Stimulated activated naive CD8-positive, alpha-beta T cell treated with anti-CD3 and anti-CD28 coated beads, Interleukin-15, amount 100 ng/mL, for 72 hours (primary cell): ENCODE measurements around the gene FBLN2.

Source experiments
- ATAC-seq: fragments of 150-1000 bp; cut with Tn5 transposase; 2 replicates; pipeline ENCODE4 v1.10.0; 2021; ENCODE audit warnings: mild to moderate bottlenecking, moderate library complexity
- DNase-seq, 2 donors: peaks; one replicate each; pipeline ENCODE4 v3.0.0; 2021 to 2022
- H3K27ac Mint-ChIP-seq, 2 donors: one replicate each; pipeline ENCODE4 v1.8.0; 2022; ENCODE audit warnings: mild to moderate bottlenecking in 2 of 2, mixed read lengths in 2 of 2, moderate library complexity in 2 of 2
- H3K27me3 Mint-ChIP-seq: one replicate; pipeline ENCODE4 v1.8.0; 2022; ENCODE audit warnings: mixed read lengths
- H3K4me1 Mint-ChIP-seq: one replicate; pipeline ENCODE4 v1.8.0; 2022; ENCODE audit warnings: mild to moderate bottlenecking, mixed read lengths
- H3K4me3 Mint-ChIP-seq, 2 donors: one replicate each; pipeline ENCODE4 v1.8.0; 2022; ENCODE audit warnings: mild to moderate bottlenecking in 2 of 2, mixed read lengths in 2 of 2, moderate library complexity in 1 of 2
- H3K9me3 Mint-ChIP-seq, 2 donors: one replicate each; pipeline ENCODE4 v1.8.0; 2022; ENCODE audit warnings: mixed read lengths in 2 of 2

FBLN2 gene

DNA sequence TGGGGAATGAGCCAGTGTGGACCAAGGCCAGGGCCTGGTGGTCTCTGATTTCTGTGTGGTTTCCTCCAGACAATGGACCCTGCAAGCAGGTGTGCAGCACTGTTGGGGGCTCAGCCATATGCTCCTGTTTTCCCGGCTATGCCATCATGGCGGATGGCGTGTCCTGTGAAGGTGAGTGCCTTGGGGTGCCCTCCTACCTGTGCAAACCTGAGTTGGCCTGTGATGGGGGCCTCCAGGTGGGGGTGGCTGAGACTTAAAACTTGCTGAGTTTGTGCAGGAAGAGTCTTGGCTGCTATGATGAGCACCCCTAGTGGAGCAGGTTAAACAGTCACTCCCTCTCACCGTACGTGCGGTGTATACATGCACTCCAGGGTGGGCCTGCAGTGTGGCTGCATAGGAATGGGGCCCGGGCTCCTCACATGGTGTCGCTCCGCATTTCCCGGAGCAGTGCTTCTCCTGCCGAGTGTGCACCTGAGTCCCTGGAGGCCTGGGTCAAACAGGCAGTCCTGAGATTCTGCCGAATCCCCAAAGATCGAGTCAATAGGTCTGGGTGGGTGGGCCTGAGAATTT, 70.8 kb downstream of the FBLN2 start:
- Mint-ChIP-seq H3K4me3 (no peak overlapping the region), H3K27ac (no peak overlapping the region), H3K9me3 (peaks cover under 1 to 3% of the 10 kb centered on the region in 2 donors), H3K4me1 (peaks cover 8% of the 10 kb centered on the region), H3K27me3 (no peaks in the 10 kb centered on the region)
- DNase-seq (no peak), ATAC-seq (no peak)

DNA sequence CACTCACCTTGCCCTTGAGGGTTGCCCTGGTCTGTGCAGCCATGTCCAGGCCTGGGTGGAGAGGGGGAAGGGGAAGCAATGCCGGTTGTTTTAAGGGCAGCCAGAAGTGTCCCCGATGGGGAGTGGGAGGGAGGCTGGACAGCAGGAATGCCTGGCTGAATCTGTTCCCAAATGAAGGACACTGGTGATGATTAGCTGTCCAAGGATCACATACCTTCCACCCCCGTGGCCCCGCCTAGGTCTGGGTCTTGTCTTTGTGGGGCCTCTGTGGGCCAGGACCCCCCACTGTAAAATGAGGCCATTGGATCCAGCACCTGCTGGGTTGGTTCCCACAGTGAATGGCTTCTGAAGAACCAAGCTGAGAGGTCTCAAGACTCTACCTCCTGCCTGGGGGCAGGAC, 71.4 kb downstream of the FBLN2 start:
- no peaks in the 10 kb centered on the region for H3K9me3 Mint-ChIP-seq
- H3K27me3 Mint-ChIP-seq: no peaks in the 10 kb centered on the region

DNA sequence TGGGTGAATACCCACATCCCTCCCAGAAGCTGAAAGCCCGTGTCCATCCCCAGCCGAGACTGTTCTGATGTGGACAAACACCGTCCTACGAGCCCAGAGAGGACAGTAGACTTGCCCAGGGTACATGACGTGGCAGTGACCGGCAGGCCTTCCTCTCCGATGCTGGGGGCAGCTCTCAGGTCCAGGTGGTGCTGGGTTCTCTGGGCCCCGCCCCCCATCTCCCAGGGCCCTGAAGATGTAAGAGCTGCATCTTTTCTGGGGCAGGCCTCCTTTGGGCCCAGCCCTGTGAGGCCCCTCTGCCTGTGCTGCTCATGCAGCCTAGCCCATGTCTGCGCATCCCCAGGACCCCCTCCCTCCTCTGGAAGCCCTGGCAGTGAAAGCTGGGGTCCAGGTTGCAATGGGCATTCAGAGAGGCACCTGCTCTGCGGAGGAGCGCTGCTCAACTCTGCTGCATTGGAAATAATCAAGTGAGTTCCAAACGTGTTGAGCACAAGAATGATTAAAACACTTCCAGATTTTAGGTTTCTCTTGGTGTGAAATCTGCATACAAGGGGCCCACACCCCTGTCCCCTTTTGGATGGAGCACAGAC, 71.9 kb downstream of the FBLN2 start:
- Mint-ChIP-seq H3K27ac (peak overlapping the region in 1 of 2 donors; percentile 12), H3K4me1 (peaks cover 8% of the 10 kb centered on the region), H3K9me3 (no peaks in the 10 kb centered on the region), H3K4me3 (peak overlapping the region in 1 of 2 donors; percentile 87), H3K27me3 (no peaks in the 10 kb centered on the region)
- no peak for DNase-seq
- no peak for ATAC-seq

More for the DNA sequence above, 71.4 kb downstream of the FBLN2 start:
- Mint-ChIP-seq H3K4me3 (no peak overlapping the region), H3K27ac (peak overlapping the region; percentile 12 to 23), H3K4me1 (peaks cover 8% of the 10 kb centered on the region)
- ATAC-seq (no peak), DNase-seq (no peak)

DNA sequence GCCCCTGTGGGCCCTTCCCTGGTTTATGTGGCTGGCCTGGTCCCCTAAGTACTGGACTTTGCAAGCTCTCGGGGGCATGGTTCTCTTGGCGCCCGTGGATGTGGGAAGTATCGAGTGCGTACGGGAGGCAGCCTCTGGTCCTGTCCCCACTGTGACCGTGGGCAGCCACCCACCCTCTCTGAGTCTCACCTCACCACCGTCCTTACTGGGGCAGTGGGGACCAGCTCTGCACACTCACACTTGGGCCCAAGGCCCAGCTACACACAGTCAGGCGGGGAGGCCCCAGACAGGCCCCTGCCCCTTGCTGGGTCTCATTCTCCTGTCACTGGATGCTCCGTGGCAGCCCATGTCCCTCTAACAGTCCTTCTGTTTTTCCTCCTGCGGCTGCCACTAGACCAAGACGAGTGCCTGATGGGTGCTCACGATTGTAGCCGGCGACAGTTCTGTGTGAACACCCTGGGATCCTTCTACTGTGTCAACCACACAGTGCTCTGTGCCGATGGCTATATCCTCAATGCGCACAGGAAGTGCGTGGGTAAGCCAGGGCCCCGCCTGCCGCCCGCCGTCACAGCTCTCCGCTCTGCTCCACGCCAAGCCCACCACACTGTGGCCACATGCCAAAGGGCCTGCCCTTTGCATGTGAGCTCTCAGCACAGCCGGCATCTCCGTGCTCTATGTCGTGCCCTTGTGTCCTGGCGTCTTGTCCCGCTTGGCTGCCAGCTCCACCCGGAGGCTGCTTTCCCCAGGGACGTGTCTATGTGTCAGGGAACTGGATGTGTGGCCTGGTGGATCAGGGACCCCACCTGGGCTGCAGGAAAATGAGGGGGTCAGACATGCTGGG, 72.7 kb downstream of the FBLN2 start:
- H3K4me1 Mint-ChIP-seq: peaks cover 8% of the 10 kb centered on the region
- no peaks in the 10 kb centered on the region for H3K27me3 Mint-ChIP-seq
- H3K27ac Mint-ChIP-seq: peak overlapping the region; percentile 45 to 95
- H3K9me3 Mint-ChIP-seq: no peaks in the 10 kb centered on the region
- H3K4me3 Mint-ChIP-seq: peak overlapping the region; percentile 82 to 87
- ATAC-seq (peak; percentile 97), DNase-seq (peak; percentile 31 to 71)

DNA sequence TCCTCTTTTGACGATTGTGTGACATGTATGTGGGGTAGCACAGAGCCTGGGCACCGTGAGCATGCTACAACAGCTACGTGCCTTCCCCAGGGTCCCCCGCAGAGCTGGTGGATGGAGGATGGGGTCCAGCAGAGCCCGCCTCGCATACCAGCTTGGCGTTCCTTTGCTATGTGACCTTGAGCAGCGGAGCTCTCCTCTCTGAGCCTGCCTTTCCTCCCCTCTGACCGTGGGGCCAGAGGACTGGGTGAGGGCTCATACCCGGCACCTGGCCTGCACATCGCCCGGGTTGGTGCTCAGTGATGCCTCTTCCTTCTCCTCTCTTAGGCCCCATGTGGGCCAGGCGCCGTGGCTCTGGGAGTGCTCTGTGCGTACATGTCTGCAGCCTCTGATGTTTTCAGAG, 73.4 kb downstream of the FBLN2 start:
- Mint-ChIP-seq H3K27me3 (no peaks in the 10 kb centered on the region), H3K4me1 (peaks cover 8% of the 10 kb centered on the region), H3K27ac (peak overlapping the region in 1 of 2 donors; percentile 43), H3K4me3 (peak overlapping the region; percentile 82 to 87), H3K9me3 (no peaks in the 10 kb centered on the region)
- ATAC-seq (no peak), DNase-seq (no peak)

DNA sequence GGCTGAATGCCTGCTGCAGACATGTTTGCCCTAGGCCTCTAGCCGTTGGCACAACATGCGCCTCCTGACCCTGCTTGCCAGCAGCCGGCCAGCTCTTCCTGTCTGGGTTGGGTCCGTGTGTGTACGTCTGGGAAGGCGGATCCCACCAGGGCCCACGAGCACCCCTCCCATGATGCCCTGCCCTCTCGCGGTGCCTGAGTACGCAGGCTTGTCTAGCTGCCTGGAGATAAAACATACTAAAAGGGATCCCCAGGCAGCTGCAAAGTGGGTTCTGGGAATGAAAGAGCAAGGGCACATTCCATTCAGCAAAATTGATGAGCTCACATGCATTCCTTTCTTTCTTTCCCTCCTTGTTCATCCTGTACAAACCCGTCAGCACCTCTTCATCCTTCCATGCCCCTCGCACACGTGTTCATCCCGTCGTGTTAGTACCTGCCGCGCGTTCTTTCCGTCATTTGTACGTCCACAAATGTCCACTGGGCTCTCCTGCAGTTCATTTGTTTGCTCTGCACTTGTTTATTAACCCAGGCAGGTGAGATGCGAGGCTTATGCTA, 74.3 kb downstream of the FBLN2 start:
- H3K27ac Mint-ChIP-seq: no peak overlapping the region
- H3K4me1 Mint-ChIP-seq: peaks cover 8% of the 10 kb centered on the region
- no peak overlapping the region for H3K4me3 Mint-ChIP-seq
- no peak for ATAC-seq
- DNase-seq: no peak
- no peaks in the 10 kb centered on the region for H3K9me3 Mint-ChIP-seq
- no peaks in the 10 kb centered on the region for H3K27me3 Mint-ChIP-seq

DNA sequence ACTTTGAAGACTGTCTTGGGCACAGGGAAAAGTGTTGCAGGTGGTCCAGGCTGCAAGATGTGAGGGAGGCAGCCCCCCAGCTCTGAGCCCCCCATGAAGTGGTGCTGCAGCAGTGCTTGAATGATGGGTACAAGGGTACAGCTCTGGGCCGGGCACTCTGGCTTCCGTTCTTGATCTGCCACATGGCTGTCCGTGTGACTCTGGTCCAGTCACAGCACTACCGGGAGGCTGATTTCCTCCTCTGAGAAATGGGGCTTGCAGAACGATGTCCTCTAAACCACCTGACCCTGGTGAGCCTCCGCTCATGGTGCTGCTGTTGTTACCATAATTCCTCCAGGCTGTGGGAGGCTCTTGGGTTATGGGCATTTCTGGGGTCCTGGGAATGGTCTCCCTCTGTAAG, 75.1 kb downstream of the FBLN2 start:
- Mint-ChIP-seq H3K9me3 (no peaks in the 10 kb centered on the region), H3K4me1 (peaks cover 8% of the 10 kb centered on the region), H3K27ac (no peak overlapping the region), H3K27me3 (no peaks in the 10 kb centered on the region), H3K4me3 (no peak overlapping the region)
- ATAC-seq: no peak
- no peak for DNase-seq

DNA sequence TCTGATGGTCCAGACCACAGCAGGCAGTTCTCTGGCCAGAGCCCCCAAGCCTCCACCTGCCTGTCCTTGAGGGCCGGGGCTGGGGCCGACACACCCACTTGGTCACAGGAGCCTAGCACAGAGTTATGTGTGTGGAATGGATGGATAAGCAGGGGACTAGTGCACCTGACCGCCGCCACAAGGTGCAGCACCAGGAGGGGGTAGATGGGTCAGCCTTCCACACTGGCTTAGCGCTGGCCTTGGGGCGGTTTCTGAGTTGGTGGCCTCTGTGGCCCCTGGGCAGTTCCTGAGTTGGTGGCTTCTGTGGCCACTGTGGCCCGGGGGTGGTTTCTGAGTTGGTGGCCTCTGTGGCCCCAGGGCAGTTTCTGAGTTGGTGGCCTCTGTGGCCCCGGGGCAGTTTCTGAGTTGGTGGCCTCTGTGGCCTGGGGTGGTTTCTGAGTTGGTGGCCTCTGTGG, 75.8 kb downstream of the FBLN2 start:
- ATAC-seq (no peak), DNase-seq (no peak)
- Mint-ChIP-seq H3K4me1 (peaks cover 8% of the 10 kb centered on the region), H3K27ac (no peak overlapping the region), H3K27me3 (no peaks in the 10 kb centered on the region), H3K9me3 (no peaks in the 10 kb centered on the region), H3K4me3 (no peak overlapping the region)

DNA sequence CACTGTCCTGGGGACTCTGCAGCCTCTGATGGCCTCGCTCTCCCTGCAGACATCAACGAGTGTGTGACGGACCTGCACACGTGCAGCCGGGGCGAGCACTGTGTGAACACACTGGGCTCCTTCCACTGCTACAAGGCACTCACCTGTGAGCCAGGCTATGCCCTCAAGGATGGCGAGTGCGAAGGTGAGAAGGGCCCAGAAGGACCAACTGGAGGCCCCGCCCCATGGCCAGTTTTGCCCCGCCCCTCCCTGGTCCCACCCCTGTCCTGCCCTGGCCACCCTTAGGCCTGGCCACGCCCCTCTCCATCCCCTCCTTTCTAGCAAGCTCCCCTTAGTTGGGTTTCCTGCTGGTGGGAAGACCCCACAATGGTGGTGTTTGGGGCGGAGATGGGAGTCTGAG, 77.5 kb downstream of the FBLN2 start:
- DNase-seq (no peak), ATAC-seq (no peak)
- Mint-ChIP-seq H3K9me3 (no peaks in the 10 kb centered on the region), H3K27me3 (no peaks in the 10 kb centered on the region), H3K27ac (no peak overlapping the region), H3K4me1 (peaks cover 7% of the 10 kb centered on the region), H3K4me3 (no peak overlapping the region)

DNA sequence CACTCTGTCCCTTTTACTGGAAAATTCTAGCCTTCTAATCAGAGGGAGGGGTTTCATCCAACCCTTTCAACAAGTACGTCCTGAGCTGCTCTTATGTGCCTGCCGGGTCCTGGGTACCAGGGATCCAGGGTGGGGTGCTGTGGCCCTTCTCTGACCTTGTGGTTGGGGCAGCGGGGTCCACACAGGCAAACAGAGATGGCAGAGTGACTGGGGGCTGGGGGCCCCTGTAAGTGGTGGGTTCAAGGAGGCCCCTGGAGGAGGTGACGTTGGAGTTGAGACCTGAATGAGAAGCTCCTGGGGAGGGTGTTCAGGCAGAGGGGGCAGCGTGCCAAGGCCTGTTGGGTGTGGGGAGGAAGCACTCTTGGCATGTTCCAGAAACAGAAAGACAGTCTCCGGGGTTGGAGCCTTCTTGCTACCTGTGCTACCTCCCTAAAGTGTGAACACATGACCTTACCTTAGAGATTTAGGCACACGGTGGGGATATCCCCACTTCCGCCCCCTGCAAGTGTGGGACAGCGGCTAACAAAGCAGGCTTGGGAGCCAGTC, 78.1 kb downstream of the FBLN2 start:
- Mint-ChIP-seq H3K9me3 (no peaks in the 10 kb centered on the region), H3K4me1 (peaks cover 1% of the 10 kb centered on the region)
- ATAC-seq: no peak

DNA sequence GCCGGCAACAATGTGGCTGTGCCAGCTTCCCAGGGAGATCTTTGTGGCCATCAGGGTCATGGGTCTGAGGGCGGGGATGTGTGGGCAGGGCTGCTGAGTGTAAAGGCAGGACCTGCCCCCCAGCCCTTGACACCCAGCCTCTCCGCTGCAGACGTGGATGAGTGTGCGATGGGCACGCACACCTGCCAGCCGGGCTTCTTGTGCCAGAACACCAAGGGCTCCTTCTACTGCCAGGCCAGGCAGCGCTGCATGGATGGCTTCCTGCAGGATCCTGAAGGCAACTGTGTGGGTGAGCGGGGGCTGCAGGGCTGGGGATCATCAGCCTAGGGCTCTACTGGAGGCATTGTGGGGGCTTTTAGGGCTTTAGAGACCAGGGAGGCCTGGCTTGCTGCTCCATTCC, 78.8 kb downstream of the FBLN2 start:
- Mint-ChIP-seq H3K9me3 (no peaks in the 10 kb centered on the region), H3K4me1 (no peaks in the 10 kb centered on the region), H3K27ac (no peak overlapping the region), H3K4me3 (no peak overlapping the region), H3K27me3 (no peaks in the 10 kb centered on the region)
- DNase-seq (no peak), ATAC-seq (no peak)

More for the DNA sequence above, 78.1 kb downstream of the FBLN2 start:
- no peak overlapping the region for H3K4me3 Mint-ChIP-seq
- peak overlapping the region in 1 of 2 donors; percentile 92 for H3K27ac Mint-ChIP-seq
- no peaks in the 10 kb centered on the region for H3K27me3 Mint-ChIP-seq
- no peak for DNase-seq

DNA sequence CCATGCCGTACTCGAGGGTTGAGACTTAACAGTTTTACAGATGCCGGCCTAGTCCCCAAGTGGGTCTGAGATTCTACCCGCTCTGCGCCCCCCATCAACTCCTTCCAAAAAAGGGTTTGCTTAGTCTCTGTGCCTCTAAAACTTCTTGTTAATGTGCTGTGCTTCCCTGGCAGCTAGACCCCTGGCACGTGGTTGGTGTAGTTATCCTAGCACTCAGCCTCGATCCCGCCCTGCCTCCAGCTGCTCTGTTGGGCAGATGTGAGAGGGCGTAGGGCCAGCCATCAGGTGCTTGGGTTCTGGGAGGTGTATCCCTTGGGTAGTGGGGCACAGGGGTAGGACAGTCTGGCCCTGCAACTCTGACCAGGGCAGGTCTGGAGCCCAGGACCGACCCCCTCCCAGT, 79.5 kb downstream of the FBLN2 start:
- no peak overlapping the region for H3K4me3 Mint-ChIP-seq
- no peaks in the 10 kb centered on the region for H3K4me1 Mint-ChIP-seq
- H3K27me3 Mint-ChIP-seq: no peaks in the 10 kb centered on the region
- no peak overlapping the region for H3K27ac Mint-ChIP-seq
- H3K9me3 Mint-ChIP-seq: no peaks in the 10 kb centered on the region
- no peak for DNase-seq
- peak; percentile 15 for ATAC-seq

DNA sequence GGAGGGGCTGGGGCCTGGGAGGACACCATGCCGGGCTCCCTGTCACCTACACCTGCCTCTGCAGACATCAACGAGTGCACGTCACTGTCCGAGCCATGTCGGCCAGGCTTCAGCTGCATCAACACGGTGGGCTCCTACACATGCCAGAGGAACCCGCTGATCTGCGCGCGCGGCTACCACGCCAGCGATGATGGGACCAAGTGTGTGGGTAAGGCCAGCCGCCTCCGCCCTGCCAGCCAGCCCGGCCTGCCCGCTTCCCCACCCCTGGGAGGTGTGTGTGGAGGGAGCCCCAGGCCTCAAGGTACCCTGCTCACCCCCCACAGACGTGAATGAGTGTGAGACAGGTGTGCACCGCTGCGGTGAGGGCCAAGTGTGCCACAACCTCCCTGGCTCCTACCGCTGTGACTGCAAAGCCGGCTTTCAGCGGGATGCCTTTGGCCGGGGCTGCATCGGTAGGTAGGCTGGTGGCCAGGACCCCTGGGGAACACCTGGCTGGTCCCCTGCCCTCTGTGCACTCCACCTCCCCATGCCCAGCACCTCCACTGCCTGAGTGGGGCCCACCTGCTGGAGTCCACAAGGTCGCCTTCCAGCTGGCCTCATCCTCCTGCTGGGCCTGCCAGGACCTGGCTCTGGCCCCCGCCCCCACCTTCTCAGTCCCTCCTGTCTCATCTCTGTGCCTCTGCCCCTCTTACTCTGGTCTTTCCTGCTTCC, 80.1 kb downstream of the FBLN2 start:
- Mint-ChIP-seq H3K27ac (no peak overlapping the region), H3K4me3 (no peak overlapping the region)
- DNase-seq: no peak

DNA sequence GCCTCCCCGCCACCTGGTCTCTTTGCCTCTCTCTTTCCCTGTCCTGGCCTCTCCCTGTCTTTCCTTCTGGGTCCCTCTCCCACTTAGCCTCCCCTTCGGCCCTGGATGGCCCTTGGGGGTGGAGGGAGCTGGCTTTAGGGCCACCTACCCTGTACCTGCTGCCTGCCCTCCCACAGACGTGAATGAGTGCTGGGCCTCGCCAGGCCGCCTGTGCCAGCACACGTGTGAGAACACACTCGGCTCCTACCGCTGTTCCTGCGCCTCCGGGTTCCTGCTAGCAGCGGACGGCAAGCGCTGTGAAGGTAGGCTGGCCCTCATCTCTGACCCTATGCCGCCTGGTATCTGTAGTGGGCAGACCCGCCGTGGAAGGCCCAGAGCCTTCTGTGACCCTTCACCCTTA, 80.7 kb downstream of the FBLN2 start:
- no peak for ATAC-seq
- H3K27me3 Mint-ChIP-seq: no peaks in the 10 kb centered on the region
- H3K27ac Mint-ChIP-seq: peak overlapping the region in 1 of 2 donors; percentile 49
- no peak overlapping the region for H3K4me3 Mint-ChIP-seq
- no peaks in the 10 kb centered on the region for H3K9me3 Mint-ChIP-seq
- H3K4me1 Mint-ChIP-seq: no peaks in the 10 kb centered on the region
- no peak for DNase-seq

More for the DNA sequence above, 80.1 kb downstream of the FBLN2 start:
- no peaks in the 10 kb centered on the region for H3K9me3 Mint-ChIP-seq
- no peaks in the 10 kb centered on the region for H3K27me3 Mint-ChIP-seq
- ATAC-seq: peak; percentile 21
- no peaks in the 10 kb centered on the region for H3K4me1 Mint-ChIP-seq

DNA sequence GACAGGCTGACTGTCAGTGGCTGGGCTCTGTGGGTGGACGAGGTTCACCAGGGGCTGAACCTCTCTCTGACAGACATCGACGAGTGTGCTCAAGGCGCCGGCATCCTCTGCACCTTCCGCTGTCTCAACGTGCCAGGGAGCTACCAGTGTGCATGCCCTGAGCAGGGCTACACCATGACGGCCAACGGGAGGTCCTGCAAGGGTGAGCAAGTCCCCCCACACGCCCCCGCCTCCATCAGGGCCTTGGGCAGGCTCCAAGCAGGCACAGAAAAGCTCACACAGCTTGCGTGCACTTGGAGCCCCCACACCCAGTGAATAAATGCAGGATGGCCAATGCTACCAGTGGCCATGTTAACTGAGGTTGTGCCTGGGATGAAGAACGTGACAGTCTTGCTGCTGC, 82.3 kb downstream of the FBLN2 start:
- ATAC-seq (no peak), DNase-seq (no peak)
- Mint-ChIP-seq H3K4me1 (no peaks in the 10 kb centered on the region), H3K27me3 (no peaks in the 10 kb centered on the region), H3K4me3 (no peak overlapping the region), H3K9me3 (no peaks in the 10 kb centered on the region), H3K27ac (no peak overlapping the region)
